Measurements from ENCODE around the gene TBRG4.
"Not testable (repeated sequence)": the region's sequence is repeated elsewhere in the genome, so short reads cannot be mapped to it uniquely, and the experiment has no call there.

TBRG4 gene

DNA sequence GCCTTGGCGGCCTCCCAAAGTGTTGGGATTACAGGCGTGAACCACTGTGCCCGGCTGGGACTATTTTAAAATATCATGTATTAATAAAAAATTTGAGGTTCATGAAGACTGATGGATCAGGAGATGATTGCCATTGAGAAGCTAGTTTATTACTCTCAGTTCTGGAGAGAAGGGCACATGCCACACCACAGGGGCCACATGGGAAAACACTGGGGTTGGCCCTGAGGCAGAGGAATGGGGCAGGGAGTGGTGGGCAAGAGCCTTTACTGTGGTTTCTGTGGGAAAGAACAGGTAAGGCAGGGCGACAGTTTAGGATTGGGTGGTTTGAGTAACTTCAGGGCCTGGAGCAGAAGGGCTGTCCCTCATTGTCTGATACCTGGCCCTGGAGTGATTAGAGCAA lies 6.8 kb upstream of the TBRG4 start:
- no peak overlapping the region for H3K4me3 ChIP-seq (ENCODE audit: low read depth in 1 of 2, low read length in 2 of 2)
- H2AFZ ChIP-seq (ENCODE audit: low read depth, low read length), result no peak overlapping the region
- no peak overlapping the region for H3K9ac ChIP-seq (ENCODE audit: low read depth, low read length)
- no peaks in the 10 kb centered on the region for H3K79me2 ChIP-seq (ENCODE audit: insufficient read depth, low read length)
- no peak overlapping the region for H3K4me2 ChIP-seq (ENCODE audit: insufficient read depth, low read length)
- no peak overlapping the region for H3K27ac ChIP-seq (ENCODE audit: low read length)
- no peaks in the 10 kb centered on the region for H4K20me1 ChIP-seq (ENCODE audit: insufficient read depth, low read length)
- no peaks in the 10 kb centered on the region for H3K9me3 ChIP-seq (ENCODE audit: insufficient read depth, low read length, severe bottlenecking)
- ATAC-seq (ENCODE audit: insufficient read depth, low read depth) (no peak), DNase-seq (no peak)
- H3K27me3 ChIP-seq (ENCODE audit: insufficient read depth, low read length, poor library complexity), result no peaks in the 10 kb centered on the region
- no peak for TF ChIP-seq EZH2 (IDR thresholded peaks at IDR 0.05; ENCODE audit: borderline replicate concordance, low read depth, low read length, severe bottlenecking)
- TF ChIP-seq, protein P1, sequence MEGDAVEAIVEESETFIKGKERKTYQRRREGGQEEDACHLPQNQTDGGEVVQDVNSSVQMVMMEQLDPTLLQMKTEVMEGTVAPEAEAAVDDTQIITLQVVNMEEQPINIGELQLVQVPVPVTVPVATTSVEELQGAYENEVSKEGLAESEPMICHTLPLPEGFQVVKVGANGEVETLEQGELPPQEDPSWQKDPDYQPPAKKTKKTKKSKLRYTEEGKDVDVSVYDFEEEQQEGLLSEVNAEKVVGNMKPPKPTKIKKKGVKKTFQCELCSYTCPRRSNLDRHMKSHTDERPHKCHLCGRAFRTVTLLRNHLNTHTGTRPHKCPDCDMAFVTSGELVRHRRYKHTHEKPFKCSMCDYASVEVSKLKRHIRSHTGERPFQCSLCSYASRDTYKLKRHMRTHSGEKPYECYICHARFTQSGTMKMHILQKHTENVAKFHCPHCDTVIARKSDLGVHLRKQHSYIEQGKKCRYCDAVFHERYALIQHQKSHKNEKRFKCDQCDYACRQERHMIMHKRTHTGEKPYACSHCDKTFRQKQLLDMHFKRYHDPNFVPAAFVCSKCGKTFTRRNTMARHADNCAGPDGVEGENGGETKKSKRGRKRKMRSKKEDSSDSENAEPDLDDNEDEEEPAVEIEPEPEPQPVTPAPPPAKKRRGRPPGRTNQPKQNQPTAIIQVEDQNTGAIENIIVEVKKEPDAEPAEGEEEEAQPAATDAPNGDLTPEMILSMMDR (IDR thresholded peaks at IDR 0.05; ENCODE audit: borderline replicate concordance, extremely low read depth, low read length, poor library complexity, severe bottlenecking), result no peak
- H3K4me1 ChIP-seq (ENCODE audit: insufficient read depth, low read length), result no peaks in the 10 kb centered on the region
- no peaks in the 10 kb centered on the region for H3K36me3 ChIP-seq (ENCODE audit: insufficient read depth, low read length)

- Histone ChIP-seq H3K9ac (ENCODE audit: low read depth, low read length) (no peak overlapping the region), H3K9me3 (ENCODE audit: insufficient read depth, low read length, severe bottlenecking) (no peaks in the 10 kb centered on the region), H3K79me2 (ENCODE audit: insufficient read depth, low read length) (no peaks in the 10 kb centered on the region), H3K4me1 (ENCODE audit: insufficient read depth, low read length) (peaks cover 2% of the 10 kb centered on the region), H3K27me3 (ENCODE audit: insufficient read depth, low read length, poor library complexity) (no peaks in the 10 kb centered on the region), H3K27ac (ENCODE audit: low read length) (no peak overlapping the region), H2AFZ (ENCODE audit: low read depth, low read length) (no peak overlapping the region), H3K4me3 (ENCODE audit: low read depth in 1 of 2, low read length in 2 of 2) (no peak overlapping the region), H3K36me3 (ENCODE audit: insufficient read depth, low read length) (no peaks in the 10 kb centered on the region), H3K4me2 (ENCODE audit: insufficient read depth, low read length) (no peak overlapping the region), H4K20me1 (ENCODE audit: insufficient read depth, low read length) (no peaks in the 10 kb centered on the region)
- ATAC-seq (ENCODE audit: insufficient read depth, low read depth), result no peak
- no peak for DNase-seq
- TF ChIP-seq, protein P1 (IDR thresholded peaks at IDR 0.05; ENCODE audit: borderline replicate concordance, extremely low read depth, low read length, poor library complexity, severe bottlenecking), result no peak
- TF ChIP-seq EZH2 (IDR thresholded peaks at IDR 0.05; ENCODE audit: borderline replicate concordance, low read depth, low read length, severe bottlenecking), result no peak
Observed at GRCh38 chr7:45117582-45117981, 6.1 kb upstream of the TBRG4 start.

DNA sequence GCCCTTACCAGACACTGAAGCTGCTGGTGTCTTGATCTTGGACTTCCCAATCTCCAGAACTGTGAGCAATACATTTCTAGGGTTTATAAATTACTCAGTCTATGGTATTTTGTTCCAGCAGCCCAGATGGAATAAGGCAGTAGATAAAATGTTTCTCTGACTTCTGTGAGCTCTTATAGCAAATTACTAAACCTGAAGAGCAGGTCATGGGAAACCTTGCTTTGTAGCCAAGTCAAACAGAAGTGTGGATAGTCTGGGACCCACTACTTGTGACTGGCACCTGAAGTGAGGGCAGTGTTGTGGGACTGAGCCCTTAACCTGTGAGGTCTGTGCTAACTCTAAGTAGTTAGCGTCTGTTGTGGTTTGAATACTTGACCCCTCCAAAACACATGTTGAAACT lies 4.6 kb upstream of the TBRG4 start:
- H3K9ac ChIP-seq (ENCODE audit: low read depth, low read length), result no peak overlapping the region
- H4K20me1 ChIP-seq (ENCODE audit: insufficient read depth, low read length), result no peaks in the 10 kb centered on the region
- TF ChIP-seq, protein P1 (IDR thresholded peaks at IDR 0.05; ENCODE audit: borderline replicate concordance, extremely low read depth, low read length, poor library complexity, severe bottlenecking), result no peak
- no peak for TF ChIP-seq EZH2 (IDR thresholded peaks at IDR 0.05; ENCODE audit: borderline replicate concordance, low read depth, low read length, severe bottlenecking)
- no peaks in the 10 kb centered on the region for H3K27me3 ChIP-seq (ENCODE audit: insufficient read depth, low read length, poor library complexity)
- no peak for ATAC-seq (ENCODE audit: insufficient read depth, low read depth)
- H3K4me1 ChIP-seq (ENCODE audit: insufficient read depth, low read length), result peaks cover 9% of the 10 kb centered on the region
- no peaks in the 10 kb centered on the region for H3K9me3 ChIP-seq (ENCODE audit: insufficient read depth, low read length, severe bottlenecking)
- H3K27ac ChIP-seq (ENCODE audit: low read length), result no peak overlapping the region
- peaks cover 13% of the 10 kb centered on the region for H3K79me2 ChIP-seq (ENCODE audit: insufficient read depth, low read length)
- H3K36me3 ChIP-seq (ENCODE audit: insufficient read depth, low read length), result peaks cover 3% of the 10 kb centered on the region; the same call in 1 of the 2 replicates
- no peak overlapping the region for H3K4me2 ChIP-seq (ENCODE audit: insufficient read depth, low read length)
- no peak overlapping the region for H2AFZ ChIP-seq (ENCODE audit: low read depth, low read length)
- DNase-seq, result no peak
- no peak overlapping the region for H3K4me3 ChIP-seq (ENCODE audit: low read depth in 1 of 2, low read length in 2 of 2)

- no peak for DNase-seq
- H3K4me2 ChIP-seq (ENCODE audit: insufficient read depth, low read length), result no peak overlapping the region
Observed at GRCh38 chr7:45114926-45115325, 3.4 kb upstream of the TBRG4 start.

GRCh38 chr7:45114257-45114656 lies 2.8 kb upstream of the TBRG4 start:
- not testable (repeated sequence) for ATAC-seq (ENCODE audit: insufficient read depth, low read depth); H3K27me3 ChIP-seq (ENCODE audit: insufficient read depth, low read length, poor library complexity); H4K20me1 ChIP-seq (ENCODE audit: insufficient read depth, low read length); H2AFZ ChIP-seq (ENCODE audit: low read depth, low read length); DNase-seq; H3K9ac ChIP-seq (ENCODE audit: low read depth, low read length); H3K4me3 ChIP-seq (ENCODE audit: low read depth in 1 of 2, low read length in 2 of 2); H3K36me3 ChIP-seq (ENCODE audit: insufficient read depth, low read length); H3K27ac ChIP-seq (ENCODE audit: low read length); H3K9me3 ChIP-seq (ENCODE audit: insufficient read depth, low read length, severe bottlenecking); H3K4me2 ChIP-seq (ENCODE audit: insufficient read depth, low read length)
- Histone ChIP-seq H3K4me1 (ENCODE audit: insufficient read depth, low read length) (peaks cover 24% of the 10 kb centered on the region), H3K79me2 (ENCODE audit: insufficient read depth, low read length) (peaks cover 30% of the 10 kb centered on the region)

More at GRCh38 chr7:45114926-45115325, 3.4 kb upstream of the TBRG4 start:
- no peak overlapping the region for H3K4me3 ChIP-seq (ENCODE audit: low read depth in 1 of 2, low read length in 2 of 2)
- no peak overlapping the region for H3K27ac ChIP-seq (ENCODE audit: low read length)
- peaks cover 6% of the 10 kb centered on the region; the same call in 1 of the 2 replicates for H3K36me3 ChIP-seq (ENCODE audit: insufficient read depth, low read length)
- H4K20me1 ChIP-seq (ENCODE audit: insufficient read depth, low read length), result peaks cover 4% of the 10 kb centered on the region; the same call in 1 of the 2 replicates
- no peak overlapping the region for H3K9ac ChIP-seq (ENCODE audit: low read depth, low read length)
- H3K9me3 ChIP-seq (ENCODE audit: insufficient read depth, low read length, severe bottlenecking), result no peaks in the 10 kb centered on the region
- H3K27me3 ChIP-seq (ENCODE audit: insufficient read depth, low read length, poor library complexity), result no peaks in the 10 kb centered on the region
- TF ChIP-seq, protein P1 (IDR thresholded peaks at IDR 0.05; ENCODE audit: borderline replicate concordance, extremely low read depth, low read length, poor library complexity, severe bottlenecking), result no peak
- no peak for TF ChIP-seq EZH2 (IDR thresholded peaks at IDR 0.05; ENCODE audit: borderline replicate concordance, low read depth, low read length, severe bottlenecking)
- peaks cover 17% of the 10 kb centered on the region for H3K4me1 ChIP-seq (ENCODE audit: insufficient read depth, low read length)
- H2AFZ ChIP-seq (ENCODE audit: low read depth, low read length), result no peak overlapping the region
- peaks cover 24% of the 10 kb centered on the region for H3K79me2 ChIP-seq (ENCODE audit: insufficient read depth, low read length)
- ATAC-seq (ENCODE audit: insufficient read depth, low read depth), result no peak
